Occipital lobe (tissue), 2 donors: Measurements from ENCODE around the gene HNRNPC. TPM values are rescaled to one million over a fixed set of nuclear protein-coding genes. Genes with fewer than 3 reads are reported as not detected.
"Not testable (repeated sequence)": the region's sequence is repeated elsewhere in the genome, so short reads cannot be mapped to it uniquely, and the experiment has no call there.

Source experiments
- DNase-seq: peaks from one replicate; lab custom pipeline; 2025; lab: John Stamatoyannopoulos, UW
- total RNA-seq: library from RNA; depleted of rRNA; stranded (reverse); fragments of >200 nt; gene quantifications from one replicate; pipeline ENCODE4 v1.2.3, GENCODE V29; 2014

Gene HNRNPC
- total RNA-seq, result 531 TPM

GRCh38 chr14:21269252-21270046 lies at the start of gene HNRNPC:
Gene HNRNPC, minus strand, starts transcription at chr14:21269442. Its CDS starts 35,249 bp downstream, at chr14:21234193.
- DNase-seq, result peak; percentile 99

DNA sequence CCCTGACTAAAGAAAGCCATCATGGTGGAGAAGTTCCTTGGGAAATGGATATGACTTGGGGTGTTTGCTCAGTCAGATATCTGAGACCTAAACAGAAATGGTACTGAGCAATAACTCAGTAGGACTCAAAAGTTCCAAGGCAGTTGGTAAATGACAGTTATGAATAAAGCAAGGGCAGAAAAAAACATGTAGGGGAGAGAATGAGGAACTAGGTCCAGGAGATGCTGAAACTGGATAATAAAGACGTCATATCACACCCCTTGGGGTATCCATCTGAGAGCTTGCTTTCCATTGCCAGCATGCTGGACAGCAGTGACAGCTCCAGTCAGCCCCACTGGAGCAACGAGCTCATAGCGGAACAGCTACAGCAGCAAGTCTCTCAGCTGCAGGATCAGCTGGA lies 48.2 kb upstream of the HNRNPC start:
- no peak for DNase-seq

DNA sequence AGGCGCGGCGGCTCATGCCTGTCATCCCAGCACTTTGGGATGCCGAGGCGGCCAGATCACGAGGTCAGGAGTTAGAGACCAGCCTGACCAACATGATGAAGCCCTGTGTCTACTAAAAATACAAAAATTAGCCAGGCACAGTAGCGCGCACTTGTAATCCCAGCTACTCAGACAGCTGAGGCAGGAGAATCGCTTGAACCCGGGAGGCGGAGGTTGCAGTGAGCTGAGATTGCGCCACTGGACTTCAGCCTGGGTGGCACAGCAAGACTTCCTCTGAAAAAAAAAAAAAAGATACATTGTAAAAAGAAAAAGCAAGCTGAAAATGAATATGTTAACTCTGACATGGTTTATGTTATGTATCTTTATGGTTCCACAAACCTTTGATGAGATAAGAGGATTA lies 44.3 kb upstream of the HNRNPC start:
- DNase-seq, result no peak

- no peak for DNase-seq
Observed at GRCh38 chr14:21311614-21312013, 42.4 kb upstream of the HNRNPC start.

DNA sequence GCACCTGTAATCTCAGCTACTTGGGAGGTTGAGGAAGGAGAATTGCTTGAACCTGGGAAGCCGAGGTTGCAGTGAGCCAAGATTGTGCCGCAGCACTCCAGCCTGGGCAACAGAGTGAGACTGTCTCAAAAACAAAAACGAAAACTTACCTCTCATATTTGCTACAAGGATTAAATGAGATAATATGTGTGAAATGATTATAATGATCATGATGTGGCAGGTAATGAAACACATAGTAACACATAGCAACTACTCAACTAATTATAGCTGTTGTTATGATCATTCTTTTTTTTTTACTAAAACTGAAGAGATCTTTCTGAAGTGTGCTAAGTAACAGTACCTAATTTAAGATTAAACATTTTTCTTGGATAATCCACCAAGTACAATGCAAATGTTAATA lies 40.7 kb upstream of the HNRNPC start:
- DNase-seq, result no peak

GRCh38 chr14:21309238-21309636 lies 40.0 kb upstream of the HNRNPC start:
- DNase-seq, result no peak

DNA sequence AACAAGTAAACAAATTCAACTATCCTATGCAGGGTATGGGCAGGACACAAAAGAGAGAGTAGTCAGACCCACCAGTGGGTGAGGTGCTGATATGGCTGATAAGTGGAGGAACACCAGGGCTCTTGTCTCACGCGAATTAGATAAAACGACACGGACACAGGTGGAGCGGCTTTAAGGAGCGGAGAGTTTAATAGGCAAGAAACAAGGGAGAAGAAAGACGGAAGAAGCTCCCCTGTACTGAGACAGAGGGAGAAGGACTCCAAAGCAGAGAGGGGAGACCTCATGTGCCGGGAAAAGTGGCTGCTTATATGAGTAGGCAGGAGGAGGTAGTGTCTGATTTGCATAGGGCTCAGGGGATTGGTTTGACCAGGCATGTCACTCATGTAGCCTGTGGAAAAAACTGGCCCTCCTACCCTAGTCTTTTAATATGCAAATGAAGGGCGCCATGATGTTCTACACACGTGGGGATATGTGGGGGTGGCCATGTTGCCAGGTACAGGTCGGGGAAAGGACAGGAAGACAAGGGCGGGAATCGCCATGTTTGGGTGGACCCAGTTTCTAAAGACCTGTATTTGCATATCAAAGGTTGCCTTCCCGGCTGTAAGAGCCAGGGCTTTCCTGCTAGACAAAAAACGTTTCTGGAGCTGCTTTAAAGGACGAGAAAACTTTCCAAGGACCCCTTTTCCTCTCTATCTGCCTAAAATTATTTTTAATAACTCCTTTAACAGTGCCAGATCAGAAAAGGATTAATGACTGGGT lies 39.4 kb upstream of the HNRNPC start:
- DNase-seq, result peak; percentile 42

- no peak for DNase-seq
Observed at GRCh38 chr14:21308132-21308478, 38.9 kb upstream of the HNRNPC start.

- DNase-seq, result no peak
Observed at GRCh38 chr14:21307637-21308036, 38.4 kb upstream of the HNRNPC start.

DNA sequence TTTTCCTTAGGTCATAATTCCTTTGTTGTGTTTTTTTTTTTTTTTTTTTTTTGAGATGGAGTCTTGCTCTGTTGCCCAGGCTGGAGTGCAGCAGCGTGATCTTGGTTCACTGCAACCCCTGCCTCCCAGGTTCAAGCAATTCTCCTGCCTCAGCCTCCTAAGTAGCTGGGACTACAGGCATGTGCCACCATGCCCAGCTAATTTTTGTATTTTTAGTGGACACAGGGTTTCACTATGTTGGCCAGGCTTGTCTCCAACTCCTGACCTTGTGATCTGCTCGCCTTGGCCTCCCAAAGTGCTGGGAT lies 33.5 kb upstream of the HNRNPC start:
- not testable (repeated sequence) for DNase-seq

DNA sequence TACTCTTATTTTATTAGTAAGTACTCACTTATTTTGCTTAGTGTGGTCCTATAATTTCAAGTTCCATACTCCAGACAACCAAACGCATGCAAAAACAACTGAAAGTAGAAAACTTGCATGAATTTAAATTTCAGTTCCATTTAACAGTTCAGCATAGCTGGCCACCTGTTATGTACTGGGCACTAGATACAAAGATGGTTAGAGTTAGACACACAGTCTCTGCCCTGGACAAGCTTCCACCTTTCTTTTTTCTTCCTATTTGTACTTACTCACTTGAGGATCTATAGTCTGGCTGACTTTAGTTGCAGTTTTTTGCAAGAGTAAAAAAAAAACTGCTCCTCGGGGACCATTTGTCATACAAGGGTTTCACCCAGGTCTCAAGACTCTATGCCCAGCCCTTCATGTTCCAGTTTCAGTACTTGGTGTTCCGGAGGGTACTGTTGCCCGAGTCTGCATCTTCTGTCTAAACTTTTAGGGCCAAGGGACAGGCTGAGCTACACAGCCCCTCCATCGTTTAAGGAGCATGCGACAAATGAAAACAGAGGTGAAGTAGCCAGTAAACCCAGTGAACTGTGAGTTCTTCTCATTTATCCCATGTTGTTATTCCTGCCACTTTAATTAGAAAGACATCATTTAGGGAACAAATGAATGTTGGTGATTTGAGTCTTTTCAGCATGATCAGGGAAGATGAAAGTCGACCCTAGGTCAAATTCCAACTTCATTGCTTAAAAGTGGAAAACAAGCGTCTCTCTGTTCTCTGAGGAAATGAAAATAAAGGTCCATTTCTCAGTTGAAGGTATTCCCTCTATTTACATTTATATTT lies 33.0 kb upstream of the HNRNPC start:
- DNase-seq, result no peak

- no peak for DNase-seq
Observed at GRCh38 chr14:21300892-21301291, 31.6 kb upstream of the HNRNPC start.

- no peak for DNase-seq
Observed at GRCh38 chr14:21299562-21300130, 30.4 kb upstream of the HNRNPC start.

GRCh38 chr14:21298358-21298757 lies 29.1 kb upstream of the HNRNPC start:
- no peak for DNase-seq

- DNase-seq, result not testable (repeated sequence)
Observed at GRCh38 chr14:21294026-21294425, 24.8 kb upstream of the HNRNPC start.

GRCh38 chr14:21287168-21287567 lies 17.9 kb upstream of the HNRNPC start:
- DNase-seq, result no peak

GRCh38 chr14:21286516-21286915 lies 17.3 kb upstream of the HNRNPC start:
- DNase-seq, result not testable (repeated sequence)

DNA sequence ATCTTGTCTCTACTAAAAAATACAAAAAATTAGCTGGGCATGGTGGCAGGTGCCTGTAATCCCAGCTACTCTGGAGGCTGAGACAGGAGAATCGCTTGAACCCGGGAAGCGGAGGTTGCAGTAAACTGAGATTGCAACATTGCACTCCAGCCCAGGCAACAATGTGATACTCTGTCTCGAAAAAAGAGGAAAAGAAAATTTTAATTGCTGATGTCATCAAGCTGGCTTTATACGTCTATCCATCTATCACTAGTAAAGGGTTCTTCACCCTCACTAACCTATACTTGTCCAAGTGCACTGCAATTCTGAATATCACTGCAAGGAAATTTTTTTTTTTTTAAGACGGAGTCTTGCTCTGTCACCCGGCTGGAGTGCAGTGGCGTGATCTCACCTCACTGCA lies 12.7 kb upstream of the HNRNPC start:
- DNase-seq, result not testable (repeated sequence)

DNA sequence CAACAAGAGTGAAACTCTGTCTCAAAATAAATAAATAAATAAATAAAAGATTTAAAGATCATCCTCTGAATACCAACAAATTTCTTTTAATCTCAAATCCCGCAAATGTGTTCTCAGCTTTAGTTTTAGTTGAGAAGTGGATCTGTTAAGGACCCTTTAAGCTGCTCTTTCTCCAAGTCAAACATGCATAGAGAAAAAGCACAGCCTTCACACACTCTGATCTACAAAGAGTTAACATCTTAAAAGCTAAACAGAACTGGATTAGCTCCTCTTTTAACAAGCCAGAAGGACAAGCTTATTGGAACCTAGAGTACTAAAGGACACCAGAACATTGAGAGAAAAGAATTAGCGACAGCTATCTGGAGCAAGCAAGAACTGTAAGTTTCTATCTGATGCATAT lies 10.5 kb upstream of the HNRNPC start, which contains the start of gene RPGRIP1:
Gene RPGRIP1 (plus strand): TSS at position 301 of the 400 bp plus-strand sequence. CDS start 7,894 bp downstream, outside the sequence.
- DNase-seq, result no peak

DNA sequence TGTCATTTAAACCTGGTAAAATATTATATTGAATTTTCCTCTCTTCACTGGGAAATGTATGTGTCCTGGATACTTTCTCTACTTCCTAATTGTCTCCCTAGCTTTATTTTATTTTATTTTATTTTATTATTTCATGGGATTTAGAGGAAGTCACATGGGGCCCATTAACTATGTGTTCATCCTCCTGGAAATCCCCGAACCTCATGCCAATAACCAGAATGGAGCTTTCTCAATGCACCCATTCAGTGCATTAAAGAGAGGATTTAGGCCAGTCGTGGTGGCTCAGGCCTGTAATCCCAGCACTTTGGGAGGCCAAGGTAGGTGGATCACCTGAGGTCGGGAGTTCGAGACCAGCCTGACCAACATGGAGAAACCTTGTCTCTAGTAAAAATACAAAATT lies 9.4 kb upstream of the HNRNPC start:
- DNase-seq, result no peak

- DNase-seq, result no peak
Observed at GRCh38 chr14:21275261-21275858, 6.1 kb upstream of the HNRNPC start.
